ENCODE data around the gene HOMEZ.

Gene HOMEZ

DNA sequence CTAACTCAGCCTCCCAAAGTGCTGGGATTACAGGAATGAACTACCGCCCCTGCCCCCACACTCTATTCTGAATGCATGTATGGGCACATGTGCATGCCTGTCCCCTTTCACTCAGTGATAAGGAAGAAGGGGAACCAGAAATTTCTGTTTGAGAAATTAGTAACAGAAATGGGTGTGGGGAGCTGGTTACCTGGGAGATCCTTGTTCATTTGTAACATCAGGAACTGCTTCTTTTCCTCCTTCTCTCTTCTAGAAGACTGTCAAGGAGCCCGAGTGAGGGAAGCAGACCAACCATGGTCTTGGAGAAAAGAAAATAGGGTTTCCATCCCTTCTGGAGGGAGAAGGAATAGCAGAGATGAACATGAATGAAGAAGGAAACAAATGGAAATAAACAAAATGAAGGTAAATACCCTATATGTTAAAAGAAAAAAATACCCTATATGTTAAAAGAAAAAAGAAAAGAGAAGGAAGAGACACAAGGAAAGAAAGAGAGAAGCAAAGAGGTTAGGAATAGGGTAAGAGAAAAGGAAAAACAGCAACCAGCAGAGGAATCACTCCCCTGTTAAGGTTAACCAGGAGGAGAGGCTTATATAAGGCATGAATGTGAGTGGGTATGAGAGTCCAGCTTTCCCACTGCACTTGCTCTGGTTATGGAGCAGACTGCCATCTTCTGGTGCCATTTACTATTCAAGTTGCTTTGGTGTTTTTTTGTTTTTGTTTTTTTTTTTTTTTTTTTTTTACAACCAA lies 13.5 kb upstream of the HOMEZ start:
- DNase-seq, result no peak

GRCh38 chr14:23297611-23298277 lies 11.8 kb upstream of the HOMEZ start:
- no peak for DNase-seq
- no peaks in the 10 kb centered on the region for H3K36me3 ChIP-seq (ENCODE audit: control insufficient read depth, insufficient read depth, low read length)
- no peaks in the 10 kb centered on the region for H3K27me3 ChIP-seq (replicated peaks; ENCODE audit: control insufficient read depth, insufficient read depth, low read length, poor library complexity, severe bottlenecking)
- H3K27ac ChIP-seq (ENCODE audit: insufficient read depth, low read length, poor library complexity, severe bottlenecking), result no peak overlapping the region
- peaks cover 21% of the 10 kb centered on the region for H3K4me1 ChIP-seq (ENCODE audit: control insufficient read depth, insufficient read depth, low read length, poor library complexity, severe bottlenecking)
- H3K9me3 ChIP-seq (ENCODE audit: control insufficient read depth, low read length), result no peaks in the 10 kb centered on the region
- H3K4me3 ChIP-seq (ENCODE audit: insufficient read depth, low read depth, low read length, poor library complexity, severe bottlenecking), result no peak overlapping the region

More for the DNA sequence above, 13.5 kb upstream of the HOMEZ start:
- Histone ChIP-seq H3K36me3 (ENCODE audit: control insufficient read depth, insufficient read depth, low read length) (no peaks in the 10 kb centered on the region), H3K4me3 (ENCODE audit: insufficient read depth, low read depth, low read length, poor library complexity, severe bottlenecking) (no peak overlapping the region), H3K4me1 (ENCODE audit: control insufficient read depth, insufficient read depth, low read length, poor library complexity, severe bottlenecking) (peaks cover 20% of the 10 kb centered on the region), H3K27me3 (replicated peaks; ENCODE audit: control insufficient read depth, insufficient read depth, low read length, poor library complexity, severe bottlenecking) (no peaks in the 10 kb centered on the region), H3K9me3 (ENCODE audit: control insufficient read depth, low read length) (no peaks in the 10 kb centered on the region), H3K27ac (ENCODE audit: insufficient read depth, low read length, poor library complexity, severe bottlenecking) (no peak overlapping the region)

GRCh38 chr14:23297096-23297495 lies 11.2 kb upstream of the HOMEZ start:
- DNase-seq, result no peak
- Histone ChIP-seq H3K4me1 (ENCODE audit: control insufficient read depth, insufficient read depth, low read length, poor library complexity, severe bottlenecking) (peaks cover 21% of the 10 kb centered on the region), H3K9me3 (ENCODE audit: control insufficient read depth, low read length) (no peaks in the 10 kb centered on the region), H3K4me3 (ENCODE audit: insufficient read depth, low read depth, low read length, poor library complexity, severe bottlenecking) (no peak overlapping the region), H3K27ac (ENCODE audit: insufficient read depth, low read length, poor library complexity, severe bottlenecking) (no peak overlapping the region), H3K36me3 (ENCODE audit: control insufficient read depth, insufficient read depth, low read length) (no peaks in the 10 kb centered on the region), H3K27me3 (replicated peaks; ENCODE audit: control insufficient read depth, insufficient read depth, low read length, poor library complexity, severe bottlenecking) (no peaks in the 10 kb centered on the region)

- DNase-seq, result no peak
- Histone ChIP-seq H3K36me3 (ENCODE audit: control insufficient read depth, insufficient read depth, low read length) (no peaks in the 10 kb centered on the region), H3K9me3 (ENCODE audit: control insufficient read depth, low read length) (no peaks in the 10 kb centered on the region), H3K27me3 (replicated peaks; ENCODE audit: control insufficient read depth, insufficient read depth, low read length, poor library complexity, severe bottlenecking) (no peaks in the 10 kb centered on the region), H3K27ac (ENCODE audit: insufficient read depth, low read length, poor library complexity, severe bottlenecking) (no peak overlapping the region), H3K4me1 (ENCODE audit: control insufficient read depth, insufficient read depth, low read length, poor library complexity, severe bottlenecking) (peaks cover 19% of the 10 kb centered on the region), H3K4me3 (ENCODE audit: insufficient read depth, low read depth, low read length, poor library complexity, severe bottlenecking) (no peak overlapping the region)
Observed at GRCh38 chr14:23296012-23296777, 10.3 kb upstream of the HOMEZ start.

GRCh38 chr14:23294734-23295561 lies 9.0 kb upstream of the HOMEZ start:
- H3K36me3 ChIP-seq (ENCODE audit: control insufficient read depth, insufficient read depth, low read length), result no peaks in the 10 kb centered on the region
- peaks cover 10% of the 10 kb centered on the region for H3K4me1 ChIP-seq (ENCODE audit: control insufficient read depth, insufficient read depth, low read length, poor library complexity, severe bottlenecking)
- no peak overlapping the region for H3K27ac ChIP-seq (ENCODE audit: insufficient read depth, low read length, poor library complexity, severe bottlenecking)
- DNase-seq, result peak; percentile 20 to 43 (median 27)
- no peak overlapping the region for H3K4me3 ChIP-seq (ENCODE audit: insufficient read depth, low read depth, low read length, poor library complexity, severe bottlenecking)
- no peaks in the 10 kb centered on the region for H3K27me3 ChIP-seq (replicated peaks; ENCODE audit: control insufficient read depth, insufficient read depth, low read length, poor library complexity, severe bottlenecking)
- no peaks in the 10 kb centered on the region for H3K9me3 ChIP-seq (ENCODE audit: control insufficient read depth, low read length)

GRCh38 chr14:23286902-23287479 lies 1.1 kb upstream of the HOMEZ start:
- H3K4me1 ChIP-seq (ENCODE audit: control insufficient read depth, insufficient read depth, low read length, poor library complexity, severe bottlenecking), result peaks cover 6% of the 10 kb centered on the region
- H3K4me3 ChIP-seq (ENCODE audit: insufficient read depth, low read depth, low read length, poor library complexity, severe bottlenecking), result peak overlapping the region; percentile 81
- no peak for DNase-seq
- H3K27ac ChIP-seq (ENCODE audit: insufficient read depth, low read length, poor library complexity, severe bottlenecking), result peak overlapping the region; percentile 70
- H3K27me3 ChIP-seq (replicated peaks; ENCODE audit: control insufficient read depth, insufficient read depth, low read length, poor library complexity, severe bottlenecking), result no peaks in the 10 kb centered on the region
- no peaks in the 10 kb centered on the region for H3K36me3 ChIP-seq (ENCODE audit: control insufficient read depth, insufficient read depth, low read length)
- no peaks in the 10 kb centered on the region for H3K9me3 ChIP-seq (ENCODE audit: control insufficient read depth, low read length)

DNA sequence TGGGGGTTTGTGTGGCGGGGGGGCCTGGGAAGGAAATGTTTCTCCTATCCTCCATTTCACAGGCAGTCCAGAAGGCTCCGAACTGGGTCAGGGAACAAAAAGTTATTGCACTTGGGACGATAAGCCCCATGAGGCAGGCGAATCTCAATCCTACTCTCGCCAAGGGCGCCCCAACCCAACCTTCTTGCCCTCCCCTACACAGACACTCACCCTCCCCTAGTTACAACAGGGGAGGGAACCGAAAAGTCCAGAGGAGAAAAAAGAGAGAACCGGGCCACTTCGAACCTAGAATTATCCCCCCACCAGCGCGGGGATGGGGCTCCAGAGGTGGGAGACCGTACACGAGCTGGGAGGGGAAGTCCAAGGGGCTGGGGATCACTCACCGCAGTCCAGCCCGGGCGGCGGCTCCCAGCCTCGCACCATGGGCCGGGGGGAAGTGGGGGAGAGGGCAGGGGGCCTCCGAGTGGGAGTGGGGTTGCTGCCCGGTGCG lies 357 bp downstream of the HOMEZ start:
- DNase-seq, result no peak
- H3K4me1 ChIP-seq (ENCODE audit: control insufficient read depth, insufficient read depth, low read length, poor library complexity, severe bottlenecking), result peaks cover 6% of the 10 kb centered on the region
- peak overlapping the region; percentile 81 for H3K4me3 ChIP-seq (ENCODE audit: insufficient read depth, low read depth, low read length, poor library complexity, severe bottlenecking)

DNA sequence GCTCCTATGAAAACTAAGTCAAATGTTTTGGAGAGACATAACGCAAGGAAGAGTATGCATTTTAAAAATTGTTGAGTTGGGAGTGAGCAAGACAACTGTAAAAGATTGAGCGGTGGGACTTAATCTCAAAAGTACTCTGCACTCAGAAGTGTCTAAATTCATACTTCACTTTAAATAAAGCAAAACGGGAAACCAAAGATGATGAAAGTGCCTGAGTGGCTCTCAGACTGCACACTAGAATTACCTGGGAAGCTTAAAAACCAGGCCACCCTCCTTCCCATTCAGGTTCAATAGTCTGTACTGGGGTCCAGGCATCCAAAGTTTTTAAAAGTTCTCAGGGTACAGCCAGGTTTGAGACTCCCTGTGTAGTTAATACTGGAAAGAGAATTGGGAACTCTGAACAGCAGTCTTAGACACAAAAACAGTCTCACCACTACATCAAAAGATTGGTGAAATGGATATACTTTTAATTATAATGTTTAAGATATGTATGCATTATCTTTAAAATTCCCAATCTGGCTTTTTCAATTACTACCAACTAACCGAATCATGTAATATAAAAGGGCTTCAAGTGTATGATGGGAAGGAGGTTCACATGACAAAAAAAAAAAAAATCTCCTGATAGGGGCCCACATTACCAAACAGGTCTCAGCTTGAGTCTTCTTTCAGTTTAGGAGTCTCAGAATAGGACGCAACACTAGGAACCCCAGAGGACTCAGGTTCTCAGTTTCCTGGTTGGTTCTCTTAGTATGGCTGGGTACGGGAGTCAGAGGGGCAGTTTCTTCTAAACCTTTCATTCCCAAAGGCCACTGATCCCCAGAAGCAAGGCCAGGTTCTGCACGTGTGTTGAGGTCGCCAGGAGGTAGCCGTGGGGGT lies 1.0 kb downstream of the HOMEZ start:
- Histone ChIP-seq H3K4me3 (ENCODE audit: insufficient read depth, low read depth, low read length, poor library complexity, severe bottlenecking) (peak overlapping the region; percentile 81), H3K27me3 (replicated peaks; ENCODE audit: control insufficient read depth, insufficient read depth, low read length, poor library complexity, severe bottlenecking) (no peaks in the 10 kb centered on the region), H3K9me3 (ENCODE audit: control insufficient read depth, low read length) (no peaks in the 10 kb centered on the region), H3K4me1 (ENCODE audit: control insufficient read depth, insufficient read depth, low read length, poor library complexity, severe bottlenecking) (peaks cover 6% of the 10 kb centered on the region), H3K36me3 (ENCODE audit: control insufficient read depth, insufficient read depth, low read length) (no peaks in the 10 kb centered on the region), H3K27ac (ENCODE audit: insufficient read depth, low read length, poor library complexity, severe bottlenecking) (peak overlapping the region; percentile 72)
- no peak for DNase-seq

More for the DNA sequence above, 357 bp downstream of the HOMEZ start:
- H3K9me3 ChIP-seq (ENCODE audit: control insufficient read depth, low read length), result no peaks in the 10 kb centered on the region
- no peaks in the 10 kb centered on the region for H3K27me3 ChIP-seq (replicated peaks; ENCODE audit: control insufficient read depth, insufficient read depth, low read length, poor library complexity, severe bottlenecking)
- H3K36me3 ChIP-seq (ENCODE audit: control insufficient read depth, insufficient read depth, low read length), result no peaks in the 10 kb centered on the region
- peak overlapping the region; percentile 72 for H3K27ac ChIP-seq (ENCODE audit: insufficient read depth, low read length, poor library complexity, severe bottlenecking)

Data from effector memory CD4-positive, alpha-beta T cell (primary cell).